NCI-H1105 (cell line): ENCODE data around the gene TBC1D14.
"Not testable (repeated sequence)": the region's sequence is repeated elsewhere in the genome, so short reads cannot be mapped to it uniquely, and the experiment has no call there.

Experiments used
- DNase-seq: peaks from one replicate; lab custom pipeline; 2025; lab: John Stamatoyannopoulos, UW

The TBC1D14 gene

GRCh38 chr4:6972911-6973310 is 63.3 kb downstream of the TBC1D14 start:
- DNase-seq = no peak

DNA sequence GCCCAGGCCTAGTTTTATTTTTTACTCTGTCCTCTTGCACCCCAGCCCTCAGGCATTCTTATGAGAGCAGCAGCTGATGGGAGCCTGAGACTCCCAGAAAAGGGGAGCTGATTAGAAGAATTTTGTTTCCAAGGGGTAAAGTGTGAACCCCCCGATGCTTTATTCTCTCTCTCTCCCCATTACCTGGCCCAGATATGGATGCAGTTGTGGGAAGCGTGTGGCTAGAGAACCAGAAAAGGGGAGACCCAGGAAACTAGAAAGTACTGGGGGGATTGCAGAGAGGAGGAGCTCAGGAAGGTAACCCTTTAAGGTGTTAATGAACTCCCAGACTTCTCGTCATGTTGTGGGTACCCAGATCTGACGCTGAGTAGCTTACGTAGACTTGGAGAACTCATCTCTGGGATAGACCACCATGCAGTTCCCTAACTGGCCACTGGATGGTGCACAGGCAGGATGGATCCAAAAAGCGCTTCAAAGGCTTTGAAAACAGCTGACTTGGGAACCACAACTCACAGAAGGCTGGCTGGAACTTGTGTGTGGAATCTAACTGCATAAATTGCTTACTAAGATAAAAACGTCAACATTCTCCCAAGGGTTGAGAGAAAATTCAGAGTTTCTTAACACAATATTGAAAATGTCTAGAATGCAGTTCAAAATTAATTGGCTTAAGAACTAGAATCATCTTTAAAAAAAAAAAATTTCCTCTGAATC is 64.7 kb downstream of the TBC1D14 start:
- peak; percentile 34 for DNase-seq

GRCh38 chr4:6977846-6978245 is 68.2 kb downstream of the TBC1D14 start:
- not testable (repeated sequence) for DNase-seq

DNA sequence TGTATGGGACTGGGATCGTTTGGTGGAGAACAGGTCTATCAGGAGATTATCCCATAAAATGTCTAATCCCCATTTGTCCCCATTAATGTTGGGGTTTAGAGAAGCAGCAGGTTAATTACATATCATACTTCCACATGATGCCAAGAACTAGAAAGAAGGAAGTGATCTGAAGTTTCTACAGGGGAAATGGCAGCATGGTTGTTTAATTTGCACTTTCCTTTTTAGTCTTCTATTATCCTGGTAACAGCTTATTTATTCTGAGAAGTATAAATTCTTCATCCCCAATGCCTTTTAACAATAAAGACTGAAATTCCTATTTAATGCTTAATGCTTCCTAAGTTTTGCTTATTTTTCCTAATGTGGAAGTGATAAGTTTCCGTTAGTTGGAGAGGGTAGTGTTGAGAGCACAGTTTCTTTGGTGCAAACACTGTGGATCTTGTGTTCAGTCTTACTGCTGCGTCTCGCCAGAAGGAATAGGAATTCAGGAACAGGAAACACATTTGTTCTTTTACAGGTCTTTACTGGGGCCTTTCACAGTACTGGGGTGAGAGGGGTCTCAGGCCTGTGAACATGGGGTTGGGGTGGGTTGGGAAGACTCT is 74.0 kb downstream of the TBC1D14 start:
- DNase-seq = no peak

DNA sequence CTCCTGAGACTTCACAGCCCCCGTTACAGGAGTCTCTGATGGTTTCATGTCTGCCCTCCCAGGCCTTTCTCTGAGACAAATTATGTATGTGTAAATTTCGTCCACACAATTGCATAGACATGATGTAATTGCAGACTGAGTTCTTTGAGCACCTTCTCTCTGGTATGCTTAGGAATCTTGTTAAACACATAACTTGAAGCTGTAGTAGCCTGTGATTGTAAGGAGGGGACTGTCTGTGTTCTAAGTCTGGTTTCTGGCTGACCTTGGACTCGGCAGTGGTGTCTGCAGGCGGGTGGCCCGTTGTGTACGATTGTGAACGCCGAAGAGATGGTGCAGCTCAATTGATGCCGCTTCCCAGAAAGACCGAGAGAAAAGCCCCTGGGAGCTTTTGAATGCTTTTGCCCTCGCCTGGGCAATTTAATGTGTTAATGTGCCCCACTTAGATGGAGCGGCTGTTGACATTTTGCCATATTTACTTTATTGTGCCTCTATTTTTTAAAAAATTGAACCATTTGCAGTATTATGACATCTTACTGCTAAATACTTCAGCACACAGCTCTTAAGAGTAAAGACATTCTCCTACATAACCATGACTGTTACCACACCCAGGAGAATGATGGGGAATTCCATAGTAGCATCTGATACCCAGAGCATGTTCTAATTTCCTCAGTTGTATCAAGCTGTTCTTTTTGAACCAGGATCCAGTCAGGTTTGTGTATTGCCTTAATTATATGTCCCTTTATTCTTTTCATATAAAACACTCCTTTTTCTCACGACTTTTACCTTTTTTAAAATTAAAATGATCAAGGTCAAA is 75.2 kb downstream of the TBC1D14 start:
- DNase-seq = no peak

DNA sequence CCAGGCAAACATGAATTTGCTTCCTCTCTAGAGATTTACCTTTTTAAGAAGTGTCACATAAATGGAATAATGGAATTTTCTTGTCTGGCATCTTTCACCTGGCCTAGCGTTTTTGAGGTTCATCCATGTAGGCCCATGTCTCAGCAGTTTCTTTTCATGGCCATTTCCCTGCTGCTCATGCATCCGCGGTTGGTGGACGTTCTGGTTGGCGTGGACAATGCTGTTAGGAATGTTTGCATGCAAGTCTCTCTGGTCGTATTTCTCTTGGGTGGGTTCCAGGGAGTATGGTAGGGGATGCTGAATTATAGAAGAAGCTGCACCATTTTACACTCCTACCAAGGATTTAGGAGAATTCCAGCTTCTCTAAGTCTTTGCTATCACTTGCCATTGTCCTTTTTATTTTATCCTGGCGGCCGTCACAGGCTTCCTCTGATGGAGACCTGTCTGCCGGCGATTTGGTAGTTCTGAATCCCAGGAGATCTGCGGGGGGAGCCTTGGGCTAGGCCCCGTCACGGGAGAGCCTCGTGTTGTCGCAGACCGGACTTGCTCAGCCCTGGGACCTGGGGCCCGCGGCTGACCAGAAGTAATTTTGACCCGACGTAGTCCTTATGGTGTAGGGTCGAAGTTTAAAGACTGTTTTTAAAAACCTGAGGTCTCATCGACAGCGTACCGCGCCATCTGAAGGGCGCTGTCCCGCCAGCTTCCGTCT is 76.6 kb downstream of the TBC1D14 start:
- DNase-seq = no peak

GRCh38 chr4:6986781-6987587 is 77.4 kb downstream of the TBC1D14 start:
- DNase-seq = peak; percentile 80

DNA sequence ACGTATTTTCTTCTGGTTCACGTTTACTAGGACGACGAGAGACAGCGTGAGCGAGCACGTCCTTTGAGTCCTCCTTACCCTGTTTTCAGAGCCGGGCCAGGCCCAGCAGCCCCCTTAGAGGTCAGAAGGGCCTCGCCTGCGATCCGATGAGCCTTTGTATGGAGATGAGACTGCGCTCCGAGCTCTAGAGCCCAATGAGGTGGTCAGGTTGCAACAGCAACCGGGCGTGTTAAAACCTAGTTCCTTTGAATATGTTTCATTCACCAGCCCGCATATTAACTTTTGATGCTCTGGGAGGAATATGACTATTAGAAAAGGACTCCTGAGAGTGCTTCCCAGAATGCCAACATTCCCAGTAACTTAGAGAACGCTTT is 77.9 kb downstream of the TBC1D14 start:
- DNase-seq = no peak

GRCh38 chr4:6988016-6988715 is 78.5 kb downstream of the TBC1D14 start:
- no peak for DNase-seq

- DNase-seq = no peak
Measured at GRCh38 chr4:6989331-6989923, 79.8 kb downstream of the TBC1D14 start.

GRCh38 chr4:6990661-6991060 is 81.0 kb downstream of the TBC1D14 start:
- DNase-seq = no peak

GRCh38 chr4:6991249-6991648 is 81.6 kb downstream of the TBC1D14 start:
- no peak for DNase-seq

- DNase-seq = no peak
Measured at GRCh38 chr4:6991771-6992557, 82.3 kb downstream of the TBC1D14 start.

- DNase-seq = no peak
Measured at GRCh38 chr4:6992728-6993677, 83.4 kb downstream of the TBC1D14 start.

DNA sequence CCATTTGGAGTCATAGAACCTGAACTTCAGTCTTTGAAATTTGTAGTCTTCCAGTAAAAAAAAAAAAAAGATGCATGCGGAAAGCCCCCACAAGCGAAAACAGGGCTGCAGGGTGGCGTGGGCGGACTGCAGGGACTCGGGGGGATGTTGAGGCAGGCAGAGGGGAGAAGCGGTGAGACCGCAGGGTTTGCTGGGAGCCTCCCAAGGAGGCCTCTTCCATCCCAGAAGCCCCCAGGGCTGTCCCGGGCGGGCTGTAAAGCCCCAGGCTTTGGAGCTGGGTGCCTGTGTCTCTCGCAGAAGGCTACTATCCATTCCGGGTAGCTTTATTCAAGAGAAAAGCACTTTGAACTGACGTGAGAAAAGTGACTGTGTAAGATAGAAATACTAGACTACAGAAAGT is 86.9 kb downstream of the TBC1D14 start:
- DNase-seq = no peak

DNA sequence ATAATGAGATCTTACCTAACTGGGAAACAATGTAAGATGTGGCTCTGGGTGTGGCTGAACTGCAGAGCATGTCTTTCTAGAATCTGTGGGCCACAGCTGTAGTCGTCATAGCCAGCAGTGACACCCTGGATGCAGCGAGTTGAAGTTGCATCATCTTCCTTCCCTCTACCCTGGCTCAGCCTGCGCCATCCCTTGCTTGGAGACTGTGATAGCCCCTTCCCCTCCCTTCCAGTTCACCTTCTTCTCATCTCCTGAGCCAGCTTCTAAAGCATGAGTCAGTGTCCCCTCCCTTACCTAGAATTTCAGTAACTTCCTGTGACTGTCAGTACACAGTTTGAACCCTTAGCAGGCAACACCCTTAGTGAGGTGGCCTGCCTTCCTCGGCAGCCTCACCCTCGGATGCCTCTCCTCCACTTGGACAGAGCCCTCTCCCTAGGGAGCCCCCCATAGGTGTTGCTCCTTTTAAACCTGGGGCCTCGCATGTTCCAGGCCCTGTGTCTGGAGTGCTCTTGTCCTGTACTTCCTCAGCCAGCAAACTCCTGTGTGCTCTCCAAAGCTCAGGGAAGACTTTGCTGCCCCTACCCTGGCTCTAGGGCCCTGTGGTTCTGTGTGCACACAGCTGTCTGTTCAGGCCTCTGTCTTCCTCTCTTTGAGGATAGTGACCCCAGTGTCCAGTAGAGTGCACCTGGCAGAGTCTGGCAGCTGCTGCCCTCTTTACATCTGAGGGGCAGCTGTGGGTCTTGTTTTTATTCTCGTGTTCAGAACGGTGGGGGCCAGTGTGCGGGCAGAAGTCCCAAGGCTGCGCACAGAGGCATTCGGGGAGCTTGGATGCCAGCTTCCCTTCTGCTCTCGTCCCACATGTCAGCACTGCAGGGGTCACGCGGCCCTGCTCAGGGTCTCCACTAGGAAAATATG is 89.8 kb downstream of the TBC1D14 start:
- DNase-seq = no peak

GRCh38 chr4:7000421-7001176 is 91.0 kb downstream of the TBC1D14 start:
- no peak for DNase-seq
